H1 (cell line): ENCODE data around the gene CRYM. TPM values are rescaled to one million over a fixed set of nuclear protein-coding genes. Genes with fewer than 3 reads are reported as not detected.

ENCODE experiments used
- CTCF ChIA-PET: fragments of 300-600 bp; sonication (Branson Sonifier 250); formaldehyde crosslinking; loops from one replicate; lab custom pipeline; 2021; ENCODE audit not compliant: partially characterized antibody; lab: Charles Lee
- POLR2A ChIA-PET: fragments of 300-600 bp; sonication (Branson Sonifier 250); formaldehyde crosslinking; loops from one replicate; lab custom pipeline; 2021; ENCODE audit warnings: inconsistent platforms; ENCODE audit not compliant: partially characterized antibody; lab: Charles Lee
- DNase-seq, 2 experiments: peaks; one replicate each; pipeline versions ENCODE4 v3.0.0 to v3.0.0-alpha.2; 2010 to 2022; ENCODE audit warnings: low spot score in 2 of 2, low read depth in 1 of 2, mixed read lengths in 1 of 2
- FAIRE-seq: peaks from 2 replicates; lab custom pipeline; 2011; peaks lifted over from hg19 to GRCh38; lab: Jason Lieb, UNC
- H2AFZ ChIP-seq: 2 replicates; pipeline ENCODE4 v1.8.1; 2012; ENCODE audit warnings: low read length, inconsistent platforms
- H2AK5ac ChIP-seq: 2 replicates; pipeline ENCODE4 v1.6.1; 2013; ENCODE audit warnings: low read depth, low read length
- H2BK120ac ChIP-seq: replicated peaks from 2 replicates; pipeline ENCODE3; 2013; ENCODE audit warnings: low read depth, low read length, inconsistent platforms
- H2BK12ac ChIP-seq: 2 replicates; pipeline ENCODE4 v1.6.1; 2013; ENCODE audit warnings: low read depth, low read length
- H2BK15ac ChIP-seq: 2 replicates; pipeline ENCODE4 v1.6.1; 2013; ENCODE audit warnings: low read length
- H2BK20ac ChIP-seq: 2 replicates; pipeline ENCODE4 v1.6.1; 2013; ENCODE audit warnings: low read length
- H2BK5ac ChIP-seq: 2 replicates; pipeline ENCODE4 v1.6.1; 2013; ENCODE audit warnings: low read depth, low read length
- H3K14ac ChIP-seq: 2 replicates; pipeline ENCODE4 v1.6.1; 2013; ENCODE audit warnings: inconsistent platforms; ENCODE audit not compliant: insufficient read length
- H3K18ac ChIP-seq: 2 replicates; pipeline ENCODE4 v1.6.1; 2013; ENCODE audit warnings: low read length; ENCODE audit errors: extremely low read depth
- H3K23ac ChIP-seq: 2 replicates; pipeline ENCODE4 v1.6.1; 2013; ENCODE audit warnings: inconsistent platforms; ENCODE audit not compliant: insufficient read length
- H3K23me2 ChIP-seq: 2 replicates; pipeline ENCODE4 v1.6.1; 2013; ENCODE audit warnings: low read depth, low read length
- H3K27ac ChIP-seq: 2 replicates; pipeline ENCODE4 v1.6.1; 2011; ENCODE audit warnings: low read depth, low read length, inconsistent platforms
- H3K27me3 ChIP-seq, 4 experiments: replicated peaks in 1 of 4; 1 replicate in 1 of 4; 2 replicates in 3 of 4; pipeline versions ENCODE4 v1.6.1 to v1.8.1; 2011 to 2013; ENCODE audit warnings: low read length in 3 of 4, mild to moderate bottlenecking in 3 of 4, inconsistent platforms in 2 of 4, mixed read lengths in 2 of 4, moderate library complexity in 1 of 4; ENCODE audit not compliant: control insufficient read depth in 3 of 4, insufficient read depth in 3 of 4; ENCODE audit errors: extremely low read depth in 1 of 4
- H3K36me3 ChIP-seq, 4 experiments: 2 replicates each; pipeline versions ENCODE4 v1.6.1 to v1.8.1; 2011 to 2013; ENCODE audit warnings: mild to moderate bottlenecking in 4 of 4, low read length in 3 of 4, moderate library complexity in 2 of 4, control low read depth in 1 of 4, inconsistent platforms in 1 of 4; ENCODE audit not compliant: insufficient read depth in 4 of 4, control insufficient read depth in 2 of 4
- H3K4ac ChIP-seq: replicated peaks from 2 replicates; pipeline ENCODE3; 2013; ENCODE audit warnings: low read length, low read depth, mixed read lengths, inconsistent platforms; ENCODE audit not compliant: insufficient read length
- H3K4me1 ChIP-seq, 4 experiments: replicated peaks in 1 of 4; 1 replicate in 1 of 4; 2 replicates in 3 of 4; pipeline versions ENCODE4 v1.6.1 to v1.8.1; 2011 to 2013; ENCODE audit warnings: low read length in 3 of 4, inconsistent platforms in 2 of 4, mixed read lengths in 1 of 4; ENCODE audit not compliant: insufficient read depth in 4 of 4, control insufficient read depth in 3 of 4
- H3K4me2 ChIP-seq, 2 experiments: 2 replicates each; pipeline versions ENCODE4 v1.6.1 to v1.8.1; 2011 to 2013; ENCODE audit warnings: low read depth in 2 of 2, low read length in 2 of 2, control low read depth in 1 of 2, inconsistent platforms in 1 of 2, mild to moderate bottlenecking in 1 of 2; ENCODE audit not compliant: insufficient read depth in 1 of 2
- H3K4me3 ChIP-seq, 4 experiments: fragments of 200-600, 300-600 bp in 1 of 4; sonication (generic), shearing (Covaris generic), sonication (Bioruptor Twin) in 1 of 4; 2 replicates each; pipeline versions ENCODE4 v1.5.1 to v1.8.1; 2011 to 2016; ENCODE audit warnings: low read length in 4 of 4, low read depth in 3 of 4, control low read depth in 2 of 4, inconsistent platforms in 2 of 4, mild to moderate bottlenecking in 2 of 4, mixed read lengths in 1 of 4, moderate library complexity in 1 of 4; ENCODE audit not compliant: insufficient read depth in 2 of 4; ENCODE audit errors: extremely low read depth in 1 of 4
- H3K56ac ChIP-seq: replicated peaks from 2 replicates; pipeline ENCODE3; 2013; ENCODE audit warnings: low read depth, mild to moderate bottlenecking, mixed read lengths, low read length, inconsistent platforms; ENCODE audit not compliant: insufficient read length
- H3K79me1 ChIP-seq: 2 replicates; pipeline ENCODE4 v1.6.1; 2013; ENCODE audit warnings: low read depth, low read length, control low read depth
- H3K79me2 ChIP-seq, 2 experiments: 2 replicates each; pipeline versions ENCODE4 v1.6.1 to v1.8.1; 2012 to 2013; ENCODE audit warnings: low read length in 2 of 2, mild to moderate bottlenecking in 2 of 2, inconsistent platforms in 1 of 2; ENCODE audit not compliant: insufficient read depth in 2 of 2, control insufficient read depth in 1 of 2
- H3K9ac ChIP-seq, 4 experiments: replicated peaks in 1 of 4; 1 replicate in 1 of 4; 2 replicates in 3 of 4; pipeline versions ENCODE4 v1.6.1 to v1.8.1; 2011 to 2013; ENCODE audit warnings: low read depth in 3 of 4, low read length in 3 of 4, control low read depth in 2 of 4, mild to moderate bottlenecking in 2 of 4, moderate library complexity in 2 of 4, inconsistent platforms in 1 of 4; ENCODE audit errors: extremely low read depth in 1 of 4
- H3K9me3 ChIP-seq, 2 experiments: 2 replicates each; pipeline versions ENCODE4 v1.6.1 to v1.8.1; 2012 to 2013; ENCODE audit warnings: mild to moderate bottlenecking in 2 of 2, moderate library complexity in 2 of 2, control low read depth in 1 of 2, inconsistent platforms in 1 of 2, low read depth in 1 of 2, low read length in 1 of 2, mixed read lengths in 1 of 2; ENCODE audit not compliant: insufficient read depth in 2 of 2
- H4K20me1 ChIP-seq, 2 experiments: replicated peaks in 1 of 2; 2 replicates each; pipeline versions ENCODE3 to v1.8.1; 2011 to 2013; ENCODE audit warnings: inconsistent platforms in 2 of 2, low read length in 2 of 2, mild to moderate bottlenecking in 1 of 2; ENCODE audit not compliant: insufficient read depth in 2 of 2, control insufficient read depth in 1 of 2
- H4K5ac ChIP-seq: 2 replicates; pipeline ENCODE4 v1.6.1; 2013; ENCODE audit warnings: low read length, low read depth, mixed read lengths, inconsistent platforms; ENCODE audit not compliant: insufficient read length
- H4K8ac ChIP-seq: 2 replicates; pipeline ENCODE4 v1.8.0; 2013; ENCODE audit warnings: mild to moderate bottlenecking, moderate library complexity, low read length, inconsistent platforms; ENCODE audit not compliant: insufficient read depth; ENCODE audit errors: extremely low read depth
- H4K91ac ChIP-seq: replicated peaks from 2 replicates; pipeline ENCODE3; 2013; ENCODE audit warnings: low read length, mixed read lengths, inconsistent platforms; ENCODE audit not compliant: insufficient read length
- EP300 ChIP-seq, 2 experiments: IDR thresholded peaks; 1 replicate in 1 of 2; 2 replicates in 1 of 2; pipeline ENCODE4 v1.6.1; 2011 to 2012; ENCODE audit warnings: low read depth in 2 of 2, low read length in 2 of 2, mild to moderate bottlenecking in 2 of 2, borderline replicate concordance in 1 of 2, inconsistent platforms in 1 of 2, moderate library complexity in 1 of 2
- FOSL1 ChIP-seq: IDR thresholded peaks from 2 replicates; pipeline ENCODE4 v1.6.1; 2011; ENCODE audit warnings: mild to moderate bottlenecking, low read depth, low read length, moderate library complexity; ENCODE audit not compliant: insufficient read depth
- GTF2F1 ChIP-seq: IDR thresholded peaks from 2 replicates; pipeline ENCODE4 v1.6.1; 2012; ENCODE audit warnings: low read depth, low read length, improper control_type of control experiment, borderline replicate concordance
- HDAC2 ChIP-seq, 2 experiments: fragments of 300-600 bp in 1 of 2; sonication (generic) in 1 of 2; IDR thresholded peaks; 2 replicates each; pipeline ENCODE4 v1.6.1; 2011 to 2012; ENCODE audit warnings: low read depth in 2 of 2, low read length in 2 of 2, mild to moderate bottlenecking in 2 of 2, moderate library complexity in 2 of 2, borderline replicate concordance in 1 of 2, inconsistent platforms in 1 of 2
- JUN ChIP-seq: IDR thresholded peaks from 2 replicates; pipeline ENCODE4 v1.6.1; 2011; ENCODE audit warnings: low read depth, mild to moderate bottlenecking, improper control_type of control experiment, low read length
- NRF1 ChIP-seq: IDR thresholded peaks from 2 replicates; pipeline ENCODE4 v1.6.1; 2011; ENCODE audit warnings: mild to moderate bottlenecking, low read depth, low read length, improper control_type of control experiment
- PHF8 ChIP-seq: fragments of 200-600 bp; sonication (generic); conservative IDR thresholded peaks from 2 replicates; pipeline ENCODE4 v1.7.1; 2012; ENCODE audit warnings: low read depth, mild to moderate bottlenecking, inconsistent platforms, low read length, moderate library complexity
- RAD21 ChIP-seq, 2 experiments: IDR thresholded peaks in 1 of 2; conservative IDR thresholded peaks in 1 of 2; 2 replicates each; pipeline ENCODE4 v1.6.1; 2011; ENCODE audit warnings: low read depth in 2 of 2, low read length in 2 of 2, improper control_type of control experiment in 1 of 2, inconsistent platforms in 1 of 2, mild to moderate bottlenecking in 1 of 2, moderate library complexity in 1 of 2
- RBBP5 ChIP-seq: IDR thresholded peaks from 2 replicates; pipeline ENCODE4 v1.7.1; 2012; ENCODE audit warnings: low read depth, mild to moderate bottlenecking, inconsistent platforms, low read length, moderate library complexity, borderline replicate concordance
- RNF2 ChIP-seq: fragments of 200-900, 300-1000 bp; sonication (generic); IDR thresholded peaks from 2 replicates; pipeline ENCODE4 v1.7.1; 2016; ENCODE audit warnings: borderline replicate concordance, low read depth, mild to moderate bottlenecking, antibody characterized with exemption, low read length; ENCODE audit not compliant: poor library complexity, severe bottlenecking; ENCODE audit errors: missing control alignments
- RXRA ChIP-seq: IDR thresholded peaks from 2 replicates; pipeline ENCODE4 v1.6.1; 2011; ENCODE audit warnings: low read depth, mild to moderate bottlenecking, low read length, moderate library complexity; ENCODE audit not compliant: insufficient read depth
- SP4 ChIP-seq: IDR thresholded peaks from 2 replicates; pipeline ENCODE4 v1.6.1; 2012; ENCODE audit warnings: low read length, inconsistent platforms
- TCF12 ChIP-seq: IDR thresholded peaks from 2 replicates; pipeline ENCODE4 v1.6.1; 2011; ENCODE audit warnings: low read depth, mild to moderate bottlenecking, low read length
- WGBS, 2 experiments: shearing (Covaris generic) in 1 of 2; methylation state at CpG; one replicate each; pipeline versions ENCODE4 v1.1.6 to v1.1.7; 2013 to 2015; ENCODE audit warnings: low lambda C conversion rate in 2 of 2, mixed read lengths in 2 of 2, inconsistent platforms in 1 of 2, low coverage in 1 of 2, missing lambda C conversion rate in 1 of 2; ENCODE audit not compliant: insufficient replicate concordance in 2 of 2, insufficient coverage in 1 of 2, insufficient read length in 1 of 2; ENCODE audit errors: extremely low coverage in 1 of 2, missing lambda C conversion rate in 1 of 2; 5-methylcytosine and 5-hydroxymethylcytosine counted together
- polyA plus RNA-seq, 7 experiments: library from polyadenylated mRNA; depleted of rRNA in 3 of 7; stranded (reverse) in 5 of 7; unstranded in 2 of 7; fragments of >200 nt in 5 of 7; fragments of 200-250 nt in 2 of 7; gene quantifications; 1 replicate in 5 of 7; 2 replicates in 1 of 7; 4 replicates in 1 of 7; pipeline versions ENCODE4 v1.2.1 to v1.2.3, GENCODE V29; 2011 to 2013; ENCODE audit warnings: missing spikeins in 2 of 7, mixed read lengths in 2 of 7
- total RNA-seq: library from RNA; stranded (reverse); fragmentation: NEBNext Ultra II Directional; extraction: Animal tissue kit (Norgen Biotek cat#: 25700); gene quantifications from 2 replicates; pipeline ENCODE4 v1.2.1, GENCODE V29; 2021

CRYM gene
- total and polyA plus RNA-seq, 2 of the 8 experiments (the other 6 are each of a cell fraction or from before 2014, with no cell fraction given): 12.9 to 40.4 TPM

GRCh38 chr16:21324267-21324666 lies 46.2 kb upstream of the CRYM start:
- H3K23ac ChIP-seq: no peak overlapping the region
- no peaks in the 10 kb centered on the region for H3K79me1 ChIP-seq
- no peak overlapping the region for H2BK15ac ChIP-seq
- H2BK5ac ChIP-seq: no peak overlapping the region
- CTCF ChIA-PET: no interaction called here
- H4K5ac ChIP-seq: no peak overlapping the region
- no peak overlapping the region for H3K4ac ChIP-seq
- H3K18ac ChIP-seq: no peak overlapping the region
- H2AFZ ChIP-seq: no peak overlapping the region
- peaks cover 0 to 5% (median 0%) of the 10 kb centered on the region in 4 experiments; a peak in 2 of 7 replicates for H3K4me1 ChIP-seq
- no peak for TF ChIP-seq RBBP5
- no peak for TF ChIP-seq FOSL1
- no peak for TF ChIP-seq RNF2
- no peak for TF ChIP-seq TCF12
- no peak for TF ChIP-seq RAD21 (IDR thresholded peaks at IDR 0.05 in 1 of 2, conservative IDR thresholded peaks at IDR 0.05 in 1 of 2; ENCODE audit: low read depth in 2 of 2, low read length in 2 of 2)
- TF ChIP-seq SP4: no peak
- no peak for TF ChIP-seq HDAC2 (IDR thresholded peaks at IDR 0.05; ENCODE audit: borderline replicate concordance in 1 of 2, low read depth in 2 of 2, low read length in 2 of 2)
- TF ChIP-seq GTF2F1: no peak
- no peak for TF ChIP-seq EP300 (IDR thresholded peaks at IDR 0.05; ENCODE audit: borderline replicate concordance in 1 of 2, low read depth in 2 of 2, low read length in 2 of 2)
- TF ChIP-seq RXRA: no peak
- no peak for TF ChIP-seq NRF1
- no peak for TF ChIP-seq JUN
- no peak for TF ChIP-seq PHF8
- TF ChIP-seq, all 59 proteins: peak for 0
- no peak for DNase-seq
- Histone ChIP-seq H2BK120ac (no peak overlapping the region), H3K79me2 (no peaks in the 10 kb centered on the region), H3K4me2 (no peak overlapping the region), H3K36me3 (peaks cover 0 to 2% (median 0%) of the 10 kb centered on the region in 4 experiments; a peak in 1 of 8 replicates), H3K9me3 (peaks cover 3 to 8% of the 10 kb centered on the region in 2 experiments; a peak in 2 of 4 replicates), H4K8ac (no peak overlapping the region), H4K20me1 (no peaks in the 10 kb centered on the region), H2AK5ac (no peak overlapping the region), H3K9ac (no peak overlapping the region), H3K27ac (no peak overlapping the region), H2BK20ac (no peak overlapping the region), H3K56ac (no peak overlapping the region), H2BK12ac (no peak overlapping the region), H3K23me2 (no peaks in the 10 kb centered on the region), H3K27me3 (no peaks in the 10 kb centered on the region), H3K4me3 (no peak overlapping the region), H4K91ac (no peak overlapping the region), H3K14ac (no peak overlapping the region)
- no peak for FAIRE-seq
- POLR2A ChIA-PET: no interaction called here
- 94% methylated on average over 4 of the region's 4 CpGs; no CpG with 5 or more reads in 1 of the 2 experiments for WGBS, 2 experiments
